IMR-90 (cell line): ENCODE measurements around the gene TOX3. TPM values are rescaled to one million over a fixed set of nuclear protein-coding genes. Genes with fewer than 3 reads are reported as not detected.

Source experiments
- ATAC-seq: fragments of 200-7000 bp; cut with Tn5 transposase; 2 replicates; pipeline ENCODE4 v1.9.1; 2020; ENCODE audit warnings: low read depth, mild to moderate bottlenecking, moderate library complexity
- BruUV-seq: library from RNA; stranded (reverse); fragments of 400-500 nt; replicated peaks from 2 replicates; lab custom pipeline; 2021; lab: Mats Ljungman, UMichigan
- CTCF ChIA-PET: fragments of 300-600 bp; formaldehyde crosslinking; extraction: SDS; loops from one replicate; lab custom pipeline; 2021; ENCODE audit warnings: antibody characterized with exemption; lab: Yijun Ruan, JAX
- POLR2A ChIA-PET: fragments of 300-600 bp; sonication (Branson Sonifier 250); formaldehyde crosslinking; loops from one replicate; lab custom pipeline; 2022; ENCODE audit warnings: antibody characterized with exemption; ENCODE audit not compliant: unreplicated experiment; lab: Charles Lee
- DNase-seq: peaks from one replicate; pipeline ENCODE4 v3.0.0; 2013
- H2AFZ ChIP-seq: replicated peaks from 2 replicates; pipeline ENCODE3; 2013; ENCODE audit warnings: low read length, mild to moderate bottlenecking; ENCODE audit not compliant: poor library complexity
- H2AK5ac ChIP-seq: 2 replicates; pipeline ENCODE4 v1.6.1; 2013; ENCODE audit warnings: low read depth, low read length, inconsistent platforms
- H2AK9ac ChIP-seq: replicated peaks from 2 replicates; pipeline ENCODE3; 2013; ENCODE audit warnings: mild to moderate bottlenecking, low read depth, low read length, moderate library complexity; ENCODE audit not compliant: poor library complexity
- H2BK120ac ChIP-seq: 2 replicates; pipeline ENCODE4 v1.6.1; 2013; ENCODE audit warnings: low read depth, low read length, inconsistent platforms
- H2BK15ac ChIP-seq: 3 replicates; pipeline ENCODE4 v1.6.1; 2013; ENCODE audit warnings: low read depth, low read length, inconsistent platforms
- H2BK20ac ChIP-seq: 2 replicates; pipeline ENCODE4 v1.6.1; 2013; ENCODE audit warnings: low read depth, mild to moderate bottlenecking, inconsistent platforms, low read length, moderate library complexity
- H2BK5ac ChIP-seq: 2 replicates; pipeline ENCODE4 v1.6.1; 2013; ENCODE audit warnings: mild to moderate bottlenecking, low read depth, low read length, inconsistent platforms; ENCODE audit not compliant: poor library complexity, severe bottlenecking
- H3K14ac ChIP-seq: replicated peaks from 2 replicates; pipeline ENCODE4 v1.6.1; 2013; ENCODE audit warnings: low read depth, low read length, inconsistent platforms
- H3K18ac ChIP-seq: 2 replicates; pipeline ENCODE4 v1.6.1; 2013; ENCODE audit warnings: low read depth, low read length, control low read depth
- H3K23ac ChIP-seq: 2 replicates; pipeline ENCODE4 v1.6.1; 2013; ENCODE audit warnings: low read depth, low read length, inconsistent platforms
- H3K27ac ChIP-seq: 2 replicates; pipeline ENCODE4 v1.5.1; 2013; ENCODE audit warnings: mild to moderate bottlenecking, control low read depth, low read length; ENCODE audit not compliant: insufficient read depth
- H3K27me3 ChIP-seq: 2 replicates; pipeline ENCODE4 v1.6.1; 2013; ENCODE audit warnings: low read length; ENCODE audit not compliant: control insufficient read depth, insufficient read depth
- H3K36me3 ChIP-seq: 2 replicates; pipeline ENCODE4 v1.6.1; 2013; ENCODE audit warnings: low read length, mixed read lengths; ENCODE audit not compliant: control insufficient read depth, insufficient read depth
- H3K4ac ChIP-seq: 2 replicates; pipeline ENCODE4 v1.6.1; 2013; ENCODE audit warnings: low read depth, low read length, inconsistent platforms
- H3K4me1 ChIP-seq: 2 replicates; pipeline ENCODE4 v1.6.1; 2013; ENCODE audit warnings: low read length, mixed read lengths; ENCODE audit not compliant: control insufficient read depth, insufficient read depth
- H3K4me2 ChIP-seq: 2 replicates; pipeline ENCODE4 v1.6.1; 2013; ENCODE audit warnings: low read depth, mild to moderate bottlenecking, control low read depth, low read length, moderate library complexity
- H3K4me3 ChIP-seq: 2 replicates; pipeline ENCODE4 v1.5.1; 2013; ENCODE audit warnings: low read depth, mild to moderate bottlenecking, control low read depth, low read length, moderate library complexity; ENCODE audit not compliant: insufficient read depth
- H3K56ac ChIP-seq: 2 replicates; pipeline ENCODE4 v1.6.1; 2013; ENCODE audit warnings: low read length, inconsistent platforms; ENCODE audit not compliant: insufficient read depth; ENCODE audit errors: extremely low read depth
- H3K79me1 ChIP-seq, 2 experiments: 2 replicates each; pipeline ENCODE4 v1.6.1; 2013; ENCODE audit warnings: low read length in 2 of 2, inconsistent platforms in 1 of 2, low read depth in 1 of 2
- H3K9ac ChIP-seq: 2 replicates; pipeline ENCODE4 v1.6.1; 2013; ENCODE audit warnings: low read depth, low read length, control low read depth
- H3K9me1 ChIP-seq: 2 replicates; pipeline ENCODE4 v1.6.1; 2013; ENCODE audit warnings: low read length, inconsistent platforms; ENCODE audit not compliant: insufficient read depth
- H3K9me3 ChIP-seq: 2 replicates; pipeline ENCODE4 v1.6.1; 2013; ENCODE audit warnings: low read length; ENCODE audit not compliant: control insufficient read depth, insufficient read depth
- H4K20me1 ChIP-seq: 2 replicates; pipeline ENCODE4 v1.6.1; 2013; ENCODE audit warnings: low read length, inconsistent platforms; ENCODE audit not compliant: insufficient read depth
- H4K5ac ChIP-seq: 2 replicates; pipeline ENCODE4 v1.6.1; 2013; ENCODE audit warnings: mild to moderate bottlenecking, low read depth, low read length, control low read depth
- H4K8ac ChIP-seq, 2 experiments: 2 replicates each; pipeline ENCODE4 v1.6.1; 2013; ENCODE audit warnings: low read depth in 2 of 2, low read length in 2 of 2, control low read depth in 1 of 2, inconsistent platforms in 1 of 2
- H4K91ac ChIP-seq: 2 replicates; pipeline ENCODE4 v1.6.1; 2013; ENCODE audit warnings: low read depth, low read length, inconsistent platforms; ENCODE audit not compliant: insufficient read depth
- BHLHE40 ChIP-seq: fragments of 150-350 bp; IDR thresholded peaks from 2 replicates; pipeline ENCODE4 v1.6.1; 2016; ENCODE audit warnings: mild to moderate bottlenecking, low read depth, low read length
- CEBPB ChIP-seq: IDR thresholded peaks from 2 replicates; pipeline ENCODE4 v1.6.1; 2012; ENCODE audit warnings: low read depth, low read length, improper control_type of control experiment
- CTCF ChIP-seq: conservative IDR thresholded peaks from 2 replicates; pipeline ENCODE4 v1.5.1; 2012; ENCODE audit warnings: mild to moderate bottlenecking, low read depth, low read length, improper control_type of control experiment
- MAZ ChIP-seq: IDR thresholded peaks from 2 replicates; pipeline ENCODE4 v1.6.1; 2012; ENCODE audit warnings: low read depth, mild to moderate bottlenecking, low read length, improper control_type of control experiment, moderate library complexity, borderline replicate concordance
- WGBS, 2 experiments: methylation state at CpG; one replicate each; pipeline versions ENCODE4 v1.1.5 to v1.1.7; 2013; ENCODE audit warnings: missing lambda C conversion rate in 2 of 2; ENCODE audit not compliant: insufficient read length in 1 of 2; ENCODE audit errors: extremely low coverage in 2 of 2; 5-methylcytosine and 5-hydroxymethylcytosine counted together
- dilution Hi-C: fragments of 300-500 bp; cut with HindIII; formaldehyde crosslinking; loops from one replicate; pipeline ENCODE4 v1.14.3; 2018; ENCODE audit warnings: low sequenced_read_pairs; ENCODE audit not compliant: unreplicated experiment
- in situ Hi-C: fragments of 300-500 bp; cut with MboI; formaldehyde crosslinking; loops from 3 replicates; pipeline ENCODE4 v1.14.3; 2019; ENCODE audit warnings: low sequenced_read_pairs, inconsistent platforms, mixed read lengths
- intact Hi-C: fragments of 100-400 bp; cut with micrococcal nuclease; formaldehyde crosslinking; loops from 2 replicates; pipeline ENCODE4 v1.10.0; 2022
- polyA plus RNA-seq, 3 experiments: library from polyadenylated mRNA; depleted of rRNA; stranded (reverse); fragments of >200 nt; gene quantifications; 2 replicates each; pipeline ENCODE4 v1.2.3, GENCODE V29; 2012; ENCODE audit warnings: low replicate concordance in 1 of 3
- total RNA-seq: library from RNA; depleted of rRNA; stranded (reverse); fragments of >200 nt; gene quantifications from 2 replicates; pipeline ENCODE4 v1.2.3, GENCODE V29; 2012

Gene TOX3
- total and polyA plus RNA-seq, 2 of the 4 experiments (the other 2 are of a cell fraction) = not detected

DNA sequence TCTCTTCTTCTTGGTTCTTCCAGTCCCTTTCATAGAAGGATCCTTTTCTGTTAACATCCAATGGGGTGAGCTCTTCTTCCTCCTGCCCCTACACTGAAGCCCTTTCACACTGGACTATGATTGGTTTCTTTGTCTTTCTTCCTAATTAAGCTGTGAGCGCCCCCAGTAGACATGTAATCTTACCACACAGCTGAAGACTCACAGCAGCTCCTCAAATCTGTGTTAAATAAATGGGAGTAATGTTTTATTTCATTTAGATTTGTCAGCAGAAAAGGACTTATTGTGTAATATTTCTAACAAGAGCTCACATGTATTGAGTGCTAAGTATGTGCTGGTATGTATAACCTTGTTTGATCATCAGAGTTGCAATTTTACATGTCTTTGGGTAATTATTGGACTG lies 55.7 kb downstream of the TOX3 start:
- no peak overlapping the region for H3K23ac ChIP-seq
- POLR2A ChIA-PET = no interaction called here
- no peaks in the 10 kb centered on the region for H3K9me1 ChIP-seq
- dilution Hi-C loops = no loop called here
- H3K27me3 ChIP-seq = no peaks in the 10 kb centered on the region
- H3K27ac ChIP-seq = no peak overlapping the region
- no peak overlapping the region for H3K4me2 ChIP-seq
- H2AK5ac ChIP-seq = no peak overlapping the region
- H2BK5ac ChIP-seq = no peak overlapping the region
- H4K5ac ChIP-seq = no peak overlapping the region
- no peak overlapping the region for H2AK9ac ChIP-seq
- in situ Hi-C loops = no loop called here
- no peak overlapping the region for H2BK15ac ChIP-seq
- H4K8ac ChIP-seq = no peak overlapping the region
- BruUV-seq = no TSS peak
- H4K20me1 ChIP-seq = no peaks in the 10 kb centered on the region
- no peak overlapping the region for H3K14ac ChIP-seq
- no peak overlapping the region for H4K91ac ChIP-seq
- H3K18ac ChIP-seq = no peak overlapping the region
- 0 out of 2 replicates have a peak, but pooled peaks have one; percentile 14 for TF ChIP-seq CEBPB
- no peak for TF ChIP-seq CTCF
- no peak for TF ChIP-seq BHLHE40
- TF ChIP-seq MAZ = no peak
- peaks cover 2% of the 10 kb centered on the region; the same call in 1 of the 2 replicates for H3K9me3 ChIP-seq
- intact Hi-C loops = no loop called here
- no peak overlapping the region for H2BK120ac ChIP-seq
- no peak overlapping the region for H3K9ac ChIP-seq
- no peak overlapping the region for H3K4ac ChIP-seq
- H3K36me3 ChIP-seq = no peaks in the 10 kb centered on the region
- no peak overlapping the region for H3K4me3 ChIP-seq
- no peak overlapping the region for H2BK20ac ChIP-seq
- no peak overlapping the region for H3K56ac ChIP-seq
- H2AFZ ChIP-seq = no peak overlapping the region
- H3K79me1 ChIP-seq = no peaks in the 10 kb centered on the region
- WGBS, 2 experiments = no CpG with 5 or more reads among the region's 1 CpG
- ATAC-seq (no peak), DNase-seq (no peak)
- CTCF ChIA-PET = no interaction called here
- no peaks in the 10 kb centered on the region for H3K4me1 ChIP-seq
